Hematopoietic multipotent progenitor cell treated with erythropoietin and hydrocortisone succinate and interleukin-3 and kit ligand, for 17 days (in vitro differentiated cells): ENCODE data around the gene TTC27.
"Not testable (repeated sequence)": the region's sequence is repeated elsewhere in the genome, so short reads cannot be mapped to it uniquely, and the experiment has no call there.

Experiments used
- DNase-seq: peaks from one replicate; pipeline ENCODE4 v3.0.0-alpha.2; 2015; ENCODE audit warnings: low spot score

TTC27 gene

DNA sequence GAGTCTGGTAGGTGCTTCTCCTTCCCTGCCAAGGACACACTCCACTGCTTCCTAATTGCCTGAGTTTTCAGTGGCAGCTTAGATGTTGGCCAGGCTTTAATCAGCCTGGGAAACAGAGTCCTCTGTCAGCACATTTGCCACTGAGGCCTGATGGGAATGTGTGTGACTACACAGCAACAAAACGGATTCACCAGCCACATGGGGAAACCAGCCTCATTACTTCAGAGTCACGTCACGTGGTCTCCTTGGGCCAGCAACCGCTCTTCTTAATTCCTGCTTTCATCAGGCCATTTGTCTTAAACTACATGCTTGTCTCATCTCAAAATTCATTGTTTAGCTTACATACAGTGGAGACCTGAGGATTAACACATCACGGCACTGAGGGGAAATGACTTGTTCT is 225.0 kb downstream of the TTC27 start:
- no peak for DNase-seq

DNA sequence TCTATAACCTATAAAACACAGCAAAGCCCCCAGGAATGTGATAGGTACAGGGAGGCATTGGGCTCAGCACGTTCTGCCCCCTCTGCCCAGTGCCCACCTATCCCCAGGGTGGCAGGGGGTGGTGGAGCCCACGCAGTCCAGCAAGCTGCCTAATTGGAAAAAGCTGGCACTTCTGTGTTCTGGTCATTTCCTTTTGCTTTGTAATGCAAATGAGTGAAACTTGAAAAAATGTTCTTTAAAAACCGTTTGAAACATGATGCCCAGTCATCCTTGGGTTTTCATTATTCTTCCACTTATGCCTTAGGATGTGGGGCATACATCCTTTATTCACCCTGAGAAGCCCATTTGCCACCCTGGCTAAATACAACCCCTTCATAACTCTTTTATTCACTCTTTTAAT is 229.0 kb downstream of the TTC27 start:
- no peak for DNase-seq

DNA sequence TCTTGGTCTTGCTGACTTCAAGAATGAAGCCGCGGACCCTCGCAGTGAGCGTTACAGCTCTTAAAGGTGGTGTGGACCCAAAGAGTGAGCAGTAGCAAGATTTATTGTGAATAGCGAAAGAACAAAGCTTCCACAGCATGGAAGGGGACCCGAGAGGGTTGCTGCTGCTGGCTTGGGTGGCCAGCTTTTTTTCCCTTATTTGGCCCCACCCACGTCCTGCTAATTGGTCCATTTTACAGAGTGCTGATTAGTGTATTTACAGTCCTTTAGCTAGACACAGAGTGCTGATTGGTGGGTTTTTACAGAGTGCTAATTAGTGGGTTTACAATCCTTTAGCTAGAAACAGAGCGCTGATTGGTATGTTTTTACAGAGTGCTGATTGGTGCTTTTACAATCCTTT is 230.9 kb downstream of the TTC27 start:
- DNase-seq = no peak

DNA sequence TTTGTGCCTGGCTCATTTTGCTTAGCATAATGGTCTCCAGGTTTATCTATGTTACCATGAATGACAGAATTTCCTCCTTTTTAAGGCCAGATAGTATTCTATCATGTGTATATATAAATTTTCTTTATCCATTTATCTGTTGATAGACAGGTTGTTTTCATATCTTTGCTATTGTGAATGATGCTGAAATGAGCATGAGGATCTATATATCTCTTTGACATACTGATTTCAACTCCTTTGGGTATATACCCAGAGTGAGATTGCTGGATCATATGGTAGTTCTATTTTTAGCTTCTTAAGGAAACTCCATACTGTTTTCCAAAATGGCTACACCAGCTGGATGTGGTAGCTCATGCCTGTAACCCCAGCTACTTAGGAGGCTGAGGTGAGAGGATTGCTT is 232.5 kb downstream of the TTC27 start:
- no peak for DNase-seq

DNA sequence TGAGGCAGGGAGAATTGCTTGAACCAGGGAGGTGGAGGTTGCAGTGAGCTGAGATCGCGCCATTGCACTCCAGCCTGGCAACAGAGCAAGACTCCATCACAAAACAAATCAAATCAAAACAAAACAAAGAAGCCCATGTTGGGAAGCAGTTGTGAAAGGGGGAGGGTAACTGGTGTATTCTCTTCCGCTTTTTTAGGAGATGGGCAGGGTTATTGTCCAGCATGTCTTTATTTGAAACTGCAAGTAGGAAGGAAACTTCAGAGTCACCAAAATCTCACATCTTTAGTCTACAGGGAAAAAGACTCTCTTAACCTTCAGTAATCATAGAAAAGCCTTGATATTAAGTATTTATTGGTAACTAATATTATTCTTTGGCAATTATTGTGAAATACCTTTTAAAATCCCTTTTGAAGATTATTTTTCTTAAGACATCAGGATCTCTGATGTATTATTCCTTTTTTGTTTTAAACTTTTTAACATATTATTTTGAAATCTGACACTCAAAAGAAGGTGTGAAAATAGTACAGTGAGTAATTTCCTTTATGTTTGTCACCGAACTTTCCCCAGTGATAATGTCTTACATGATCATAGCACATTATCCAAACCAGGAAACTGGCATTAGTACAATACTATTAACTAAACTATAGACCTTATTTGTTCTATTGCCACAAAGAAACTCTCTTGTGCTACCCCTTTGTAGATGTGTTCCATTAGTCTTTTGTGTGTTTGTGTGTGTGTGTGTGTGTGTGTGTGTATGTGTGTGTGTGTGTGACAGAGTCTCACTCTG is 234.6 kb downstream of the TTC27 start:
- no peak for DNase-seq

DNA sequence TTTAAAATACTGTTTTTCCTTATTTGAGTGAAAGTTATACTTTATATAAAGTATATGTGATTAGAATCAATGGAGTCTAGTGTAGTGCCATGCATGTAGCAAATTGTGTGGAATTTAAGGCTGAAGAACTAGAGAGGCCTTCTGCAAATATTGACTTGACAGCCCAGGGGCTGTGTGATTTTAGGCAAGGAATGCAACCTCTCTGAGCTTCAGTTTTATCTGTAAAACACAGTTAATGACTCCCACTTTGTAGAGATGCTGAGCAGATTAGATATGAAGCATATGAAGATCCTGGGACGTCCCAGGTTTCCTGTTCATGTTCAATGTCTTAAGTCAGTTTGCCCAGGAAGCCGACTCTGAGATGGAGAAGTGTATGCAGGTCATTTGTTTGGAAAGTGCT is 235.5 kb downstream of the TTC27 start:
- no peak for DNase-seq

DNA sequence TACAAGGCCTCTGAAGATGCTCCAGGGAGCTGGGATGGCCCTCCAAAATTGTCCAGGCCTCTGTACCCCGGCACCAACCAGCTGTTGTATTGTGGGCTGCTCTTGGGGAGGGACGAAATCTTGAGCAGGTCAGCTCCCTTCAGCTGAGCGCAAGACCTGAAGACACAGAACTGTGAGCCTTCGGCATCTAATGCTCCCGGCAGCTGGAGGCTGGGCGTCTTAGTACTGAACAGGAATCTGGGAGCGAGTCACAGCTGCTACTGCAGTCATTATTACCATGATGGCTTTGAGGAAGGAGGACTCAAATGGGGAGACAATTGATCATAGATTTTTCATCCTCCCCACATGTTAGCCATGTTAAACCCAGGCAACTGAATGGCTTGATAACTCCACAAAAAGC is 236.0 kb downstream of the TTC27 start:
- no peak for DNase-seq

DNA sequence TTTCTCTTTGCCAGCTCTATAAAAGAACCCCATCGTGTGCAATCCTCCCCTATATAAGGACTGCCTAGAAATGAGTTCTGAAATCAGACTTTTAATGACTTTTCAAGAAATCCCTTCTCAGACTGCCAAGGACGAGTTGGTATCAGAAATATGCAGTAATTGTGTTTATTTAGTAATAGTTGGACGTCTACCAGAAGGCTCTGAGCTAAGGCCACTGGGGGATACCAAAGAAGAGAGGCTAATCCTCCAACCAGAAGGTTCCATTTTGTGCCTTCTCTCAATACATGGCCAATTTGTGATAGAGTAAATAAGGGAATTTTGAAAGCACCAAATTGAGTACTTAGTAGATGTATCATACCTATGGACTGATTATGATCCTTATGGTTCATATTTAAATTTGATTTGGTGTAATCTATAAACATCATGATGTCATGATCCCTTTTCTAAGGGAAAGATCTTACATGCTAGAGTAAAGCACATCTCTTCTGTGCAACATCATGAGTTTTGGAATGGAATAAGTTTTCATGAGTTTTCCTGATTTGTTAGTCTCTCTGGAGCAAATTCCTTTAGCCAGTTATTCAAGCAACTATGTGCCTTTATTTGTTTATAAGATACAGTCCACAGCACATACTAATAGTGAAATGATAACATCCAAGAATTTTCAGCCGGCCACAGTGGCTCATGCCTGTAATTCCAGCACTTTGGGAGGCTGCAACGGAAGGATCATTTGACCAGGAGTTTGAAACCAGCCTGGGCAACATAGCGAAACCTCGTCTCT is 236.7 kb downstream of the TTC27 start:
- DNase-seq = no peak

DNA sequence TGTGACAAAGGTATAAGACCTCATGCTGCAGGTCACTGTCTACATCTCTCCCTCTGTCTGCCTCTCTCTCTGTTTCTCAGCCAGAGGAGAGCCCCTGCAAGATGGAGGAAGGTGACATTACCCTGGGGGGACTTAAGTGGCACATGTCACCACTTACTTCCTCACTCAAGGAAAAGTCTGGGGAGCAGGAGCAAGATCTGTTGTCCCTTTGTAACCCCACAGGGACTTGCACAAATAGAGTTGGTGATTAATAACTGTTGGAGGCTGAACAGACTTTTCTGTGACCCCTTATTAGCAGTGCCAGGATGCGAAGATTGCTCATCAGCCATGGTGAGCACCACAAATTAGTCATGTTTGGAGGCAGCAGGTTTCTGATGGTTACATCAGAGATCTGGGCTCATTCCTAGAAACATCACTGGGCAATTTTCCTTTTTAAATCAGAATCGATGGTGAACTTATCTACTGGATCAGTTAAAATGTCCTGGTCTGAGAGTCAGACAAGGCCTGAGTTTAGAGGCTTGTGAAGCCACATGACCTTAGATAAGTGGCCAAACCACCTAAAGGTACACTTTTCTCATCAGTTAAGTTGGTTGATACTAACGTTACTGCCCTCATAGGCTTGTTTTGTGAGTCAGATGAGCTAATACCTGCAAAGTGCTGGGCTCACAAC is 237.7 kb downstream of the TTC27 start:
- no peak for DNase-seq

DNA sequence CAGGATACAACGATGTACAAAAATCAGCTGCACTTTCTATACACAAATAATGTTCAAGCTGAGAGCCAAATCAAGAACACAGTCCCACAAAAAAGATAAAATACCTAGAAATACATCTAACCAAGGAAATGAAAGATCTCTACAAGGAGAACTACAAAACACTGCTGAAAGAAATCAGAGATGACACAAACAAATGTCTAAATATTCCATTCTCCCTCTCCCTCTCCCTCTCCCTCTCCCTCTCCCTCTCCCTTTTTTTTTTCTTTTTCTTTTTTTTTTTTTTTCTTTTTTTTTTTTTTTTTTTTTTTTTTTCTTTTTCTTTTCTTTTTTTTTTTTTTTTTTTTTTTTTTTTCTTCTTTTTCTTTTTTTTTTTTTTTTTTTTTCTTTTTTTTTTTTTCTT is 238.6 kb downstream of the TTC27 start:
- not testable (repeated sequence) for DNase-seq
